Large intestine (tissue), 3 donors: ENCODE results near the gene CPXM2. TPM values are rescaled to one million over a fixed set of nuclear protein-coding genes. Genes with fewer than 3 reads are reported as not detected.

Experiments
- DNase-seq, 2 donors: peaks; one replicate each; pipeline versions ENCODE4 v3.0.0 to v3.0.0-alpha.2; 2013
- H3K27ac ChIP-seq: one replicate; pipeline ENCODE4 v1.5.1; 2013; ENCODE audit warnings: low read length
- H3K27me3 ChIP-seq: 2 replicates; pipeline ENCODE4 v1.6.1; 2013; ENCODE audit warnings: low read length; ENCODE audit not compliant: control insufficient read depth, insufficient read depth
- H3K36me3 ChIP-seq: 2 replicates; pipeline ENCODE4 v1.6.1; 2013; ENCODE audit warnings: low read length; ENCODE audit not compliant: control insufficient read depth, insufficient read depth
- H3K4me1 ChIP-seq: one replicate; pipeline ENCODE4 v1.6.1; 2013; ENCODE audit warnings: low read length; ENCODE audit not compliant: control insufficient read depth, insufficient read depth
- H3K4me3 ChIP-seq: one replicate; pipeline ENCODE4 v1.5.1; 2013; ENCODE audit warnings: low read length
- H3K9me3 ChIP-seq: one replicate; pipeline ENCODE4 v1.6.1; 2013; ENCODE audit warnings: mild to moderate bottlenecking, low read depth, low read length, moderate library complexity; ENCODE audit not compliant: control insufficient read depth
- WGBS: methylation state at CpG from one replicate; pipeline ENCODE4 v1.1.5; 2013; ENCODE audit warnings: low lambda C conversion rate; ENCODE audit not compliant: insufficient coverage; 5-methylcytosine and 5-hydroxymethylcytosine counted together
- polyA plus RNA-seq: library from polyadenylated mRNA; unstranded; fragments of 120-200 nt; gene quantifications from one replicate; pipeline ENCODE4 v1.2.1, GENCODE V29; 2013

Gene CPXM2
- polyA plus RNA-seq, 1 donor, result 63.9 TPM

DNA sequence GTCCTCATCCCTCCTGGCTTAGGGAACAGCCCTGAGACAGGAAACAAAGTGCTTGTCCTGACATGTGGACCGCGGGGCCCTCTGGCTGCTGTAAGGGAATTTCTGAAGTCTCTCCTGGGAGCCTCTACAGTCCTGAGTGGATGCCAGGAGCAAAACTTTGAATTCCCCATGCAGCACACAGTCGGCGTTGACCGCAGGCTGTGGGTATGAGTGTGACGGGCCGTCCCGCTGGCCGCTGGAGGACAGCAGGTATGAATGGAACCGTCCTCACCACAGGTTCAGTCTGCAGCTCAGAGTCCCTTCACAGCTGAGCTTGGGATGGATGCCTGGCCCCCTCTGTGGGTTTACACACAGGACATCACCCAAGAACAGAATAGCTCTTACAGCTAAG lies 130.6 kb downstream of the CPXM2 start:
- Histone ChIP-seq H3K4me3 (no peak overlapping the region), H3K9me3 (no peaks in the 10 kb centered on the region), H3K4me1 (peaks cover 7% of the 10 kb centered on the region), H3K27ac (no peak overlapping the region), H3K27me3 (no peaks in the 10 kb centered on the region), H3K36me3 (peaks cover 11% of the 10 kb centered on the region)
- DNase-seq, result no peak
- no CpG with 5 or more reads among the region's 10 CpGs for WGBS

GRCh38 chr10:123760356-123761037 lies 131.1 kb downstream of the CPXM2 start:
- no peaks in the 10 kb centered on the region for H3K27me3 ChIP-seq
- 71% methylated on average over 1 of the region's 10 CpGs for WGBS
- no peak overlapping the region for H3K4me3 ChIP-seq
- H3K27ac ChIP-seq, result no peak overlapping the region
- no peaks in the 10 kb centered on the region for H3K9me3 ChIP-seq
- peaks cover 7% of the 10 kb centered on the region for H3K4me1 ChIP-seq
- DNase-seq, result peak in 1 of 2 donors; percentile 12
- peaks cover 9% of the 10 kb centered on the region for H3K36me3 ChIP-seq

DNA sequence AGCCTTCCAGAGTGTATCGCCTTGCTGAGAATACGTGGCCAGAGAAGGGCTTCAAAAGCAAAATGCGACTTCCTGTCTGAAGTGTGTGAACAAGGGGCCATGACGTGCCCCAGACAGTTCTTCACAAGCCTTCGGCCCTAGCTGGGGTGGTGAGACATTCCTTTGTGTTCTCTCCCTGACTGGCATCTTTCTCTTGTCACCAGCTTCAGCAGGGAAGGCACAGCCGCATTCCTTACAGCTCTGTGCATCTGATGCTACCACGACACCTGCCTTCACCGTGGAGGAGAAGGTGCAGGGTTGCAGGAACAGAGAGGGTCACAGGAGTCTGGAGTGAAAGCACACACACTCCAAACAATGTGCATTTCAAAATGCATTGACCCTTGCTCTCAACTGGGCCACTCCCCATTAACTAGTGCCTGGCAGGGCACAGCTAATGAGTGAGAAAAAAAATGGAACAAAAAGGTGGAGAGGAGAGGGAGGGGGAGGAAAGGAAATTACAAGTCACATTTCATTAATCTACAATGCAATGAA lies 132.0 kb downstream of the CPXM2 start:
- no peaks in the 10 kb centered on the region for H3K27me3 ChIP-seq
- peak overlapping the region; percentile 2 for H3K27ac ChIP-seq
- no peak overlapping the region for H3K4me3 ChIP-seq
- peaks cover 11% of the 10 kb centered on the region for H3K36me3 ChIP-seq
- no CpG with 5 or more reads among the region's 8 CpGs for WGBS
- peak; percentile 60 to 82 for DNase-seq
- H3K9me3 ChIP-seq, result no peaks in the 10 kb centered on the region
- H3K4me1 ChIP-seq, result peaks cover 7% of the 10 kb centered on the region

GRCh38 chr10:123759041-123759440 lies 132.6 kb downstream of the CPXM2 start:
- WGBS, result 85% methylated on average over 2 of the region's 7 CpGs
- no peak overlapping the region for H3K4me3 ChIP-seq
- no peaks in the 10 kb centered on the region for H3K9me3 ChIP-seq
- H3K27ac ChIP-seq, result no peak overlapping the region
- no peak for DNase-seq
- H3K27me3 ChIP-seq, result no peaks in the 10 kb centered on the region
- H3K36me3 ChIP-seq, result peaks cover 15% of the 10 kb centered on the region
- peaks cover 7% of the 10 kb centered on the region for H3K4me1 ChIP-seq

GRCh38 chr10:123757853-123758252 lies 133.8 kb downstream of the CPXM2 start:
- H3K4me1 ChIP-seq, result peaks cover 7% of the 10 kb centered on the region
- no peak for DNase-seq
- WGBS, result no CpG with 5 or more reads among the region's 6 CpGs
- H3K4me3 ChIP-seq, result no peak overlapping the region
- peaks cover 18% of the 10 kb centered on the region for H3K36me3 ChIP-seq
- H3K27me3 ChIP-seq, result no peaks in the 10 kb centered on the region
- no peaks in the 10 kb centered on the region for H3K9me3 ChIP-seq
- no peak overlapping the region for H3K27ac ChIP-seq

DNA sequence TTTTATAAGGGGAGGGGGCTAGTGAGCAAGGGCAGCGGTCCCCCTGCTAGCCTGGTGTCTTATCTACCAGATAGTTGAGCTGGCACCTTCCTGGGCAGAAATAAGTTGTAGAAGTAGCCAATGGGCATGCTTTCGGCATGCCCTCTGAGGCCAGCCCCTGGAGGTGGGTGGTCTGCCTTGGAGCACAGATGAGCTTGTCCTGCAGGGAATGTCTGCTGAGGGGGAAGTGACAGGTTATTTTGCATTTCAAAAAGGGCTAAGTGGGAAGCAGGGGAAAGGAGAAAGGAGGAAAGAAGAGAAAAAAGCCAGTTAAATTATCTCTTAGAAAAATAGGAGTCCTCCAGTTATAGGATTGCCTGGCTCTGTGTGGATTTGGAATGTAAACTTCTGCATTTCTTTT lies 136.5 kb downstream of the CPXM2 start:
- no peaks in the 10 kb centered on the region for H3K27me3 ChIP-seq
- DNase-seq, result no peak
- WGBS, result no CpG with 5 or more reads among the region's 2 CpGs
- H3K4me3 ChIP-seq, result no peak overlapping the region
- H3K4me1 ChIP-seq, result peaks cover 7% of the 10 kb centered on the region
- H3K27ac ChIP-seq, result no peak overlapping the region
- H3K9me3 ChIP-seq, result no peaks in the 10 kb centered on the region
- peaks cover 16% of the 10 kb centered on the region for H3K36me3 ChIP-seq

GRCh38 chr10:123754123-123754522 lies 137.5 kb downstream of the CPXM2 start:
- DNase-seq, result no peak
- H3K36me3 ChIP-seq, result peaks cover 16% of the 10 kb centered on the region
- WGBS, result no CpG with 5 or more reads among the region's 4 CpGs

DNA sequence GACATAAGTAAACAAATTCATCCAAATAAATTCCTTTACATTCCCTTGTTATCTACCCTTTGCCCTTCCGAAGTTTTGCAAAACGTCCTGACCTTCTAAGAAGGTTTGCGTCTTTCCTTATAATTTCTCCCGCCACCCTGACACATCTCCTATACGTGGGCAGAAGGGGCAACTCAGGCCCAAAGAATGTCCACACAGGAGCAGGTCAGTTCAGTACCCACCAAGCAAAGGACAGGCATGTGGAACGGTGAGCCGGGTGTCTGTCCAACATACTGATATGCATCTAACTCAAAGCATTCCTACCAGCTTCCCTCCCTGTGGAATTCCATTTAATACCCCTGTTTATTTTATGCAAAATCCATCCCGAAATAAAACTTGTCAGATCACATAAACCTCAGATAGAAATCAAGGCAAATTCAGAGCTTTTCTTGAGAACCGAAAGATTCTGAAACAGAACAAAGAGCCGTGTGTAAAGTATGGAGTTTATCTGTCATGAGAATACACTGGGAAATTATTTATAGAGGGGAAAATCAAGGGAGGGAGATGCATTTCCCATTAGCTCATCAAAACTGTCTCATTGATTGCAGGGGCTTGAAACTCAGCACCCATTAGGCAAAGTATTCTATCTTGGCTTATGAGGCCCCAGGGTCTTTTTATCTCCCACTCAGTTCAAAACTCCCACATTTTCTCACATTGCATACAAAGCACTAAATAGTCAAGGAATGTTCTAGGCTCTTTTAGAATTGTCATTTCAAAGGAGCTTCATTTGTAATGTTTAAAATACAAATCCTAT lies 140.1 kb downstream of the CPXM2 start:
- Histone ChIP-seq H3K27ac (no peak overlapping the region), H3K27me3 (no peaks in the 10 kb centered on the region), H3K9me3 (no peaks in the 10 kb centered on the region), H3K36me3 (peaks cover 16% of the 10 kb centered on the region), H3K4me3 (no peak overlapping the region), H3K4me1 (no peaks in the 10 kb centered on the region)
- WGBS, result 60% methylated on average over 1 of the region's 10 CpGs
- DNase-seq, result no peak

More at GRCh38 chr10:123754123-123754522, 137.5 kb downstream of the CPXM2 start:
- no peak overlapping the region for H3K27ac ChIP-seq
- no peaks in the 10 kb centered on the region for H3K27me3 ChIP-seq
- H3K9me3 ChIP-seq, result no peaks in the 10 kb centered on the region
- H3K4me1 ChIP-seq, result no peaks in the 10 kb centered on the region
- no peak overlapping the region for H3K4me3 ChIP-seq

DNA sequence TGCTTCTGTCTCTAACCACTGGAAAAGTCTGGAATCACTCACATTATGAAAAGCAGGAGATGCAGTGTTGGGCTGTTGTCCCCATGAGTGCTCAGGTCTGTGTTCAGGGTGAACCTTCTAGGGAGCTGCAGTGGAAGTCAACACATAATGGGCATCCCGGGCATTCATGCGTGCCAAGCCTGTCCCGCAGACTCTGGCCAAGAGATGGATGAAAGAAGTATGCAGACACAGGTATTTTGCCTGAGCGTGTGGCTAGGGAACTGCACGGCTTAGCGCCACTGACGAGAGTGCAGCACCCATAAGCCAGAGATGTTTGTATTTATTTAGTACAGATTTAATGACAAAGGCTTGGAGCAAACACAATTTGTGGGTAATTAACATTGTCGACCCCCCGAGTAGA lies 140.7 kb downstream of the CPXM2 start:
- Histone ChIP-seq H3K4me3 (no peak overlapping the region), H3K4me1 (no peaks in the 10 kb centered on the region), H3K9me3 (no peaks in the 10 kb centered on the region), H3K27ac (no peak overlapping the region), H3K27me3 (no peaks in the 10 kb centered on the region), H3K36me3 (peaks cover 17% of the 10 kb centered on the region)
- no CpG with 5 or more reads among the region's 9 CpGs for WGBS
- DNase-seq, result no peak

GRCh38 chr10:123748711-123749110 lies 142.9 kb downstream of the CPXM2 start:
- no peak overlapping the region for H3K27ac ChIP-seq

More at GRCh38 chr10:123748711-123749110, 142.9 kb downstream of the CPXM2 start:
- no peak for DNase-seq
- no CpG with 5 or more reads among the region's 15 CpGs for WGBS
- H3K4me3 ChIP-seq, result no peak overlapping the region
- no peaks in the 10 kb centered on the region for H3K9me3 ChIP-seq
- H3K27me3 ChIP-seq, result no peaks in the 10 kb centered on the region
- peaks cover 8% of the 10 kb centered on the region for H3K36me3 ChIP-seq
- no peaks in the 10 kb centered on the region for H3K4me1 ChIP-seq
